Measurements from ENCODE around the gene ARHGEF9.

DNA sequence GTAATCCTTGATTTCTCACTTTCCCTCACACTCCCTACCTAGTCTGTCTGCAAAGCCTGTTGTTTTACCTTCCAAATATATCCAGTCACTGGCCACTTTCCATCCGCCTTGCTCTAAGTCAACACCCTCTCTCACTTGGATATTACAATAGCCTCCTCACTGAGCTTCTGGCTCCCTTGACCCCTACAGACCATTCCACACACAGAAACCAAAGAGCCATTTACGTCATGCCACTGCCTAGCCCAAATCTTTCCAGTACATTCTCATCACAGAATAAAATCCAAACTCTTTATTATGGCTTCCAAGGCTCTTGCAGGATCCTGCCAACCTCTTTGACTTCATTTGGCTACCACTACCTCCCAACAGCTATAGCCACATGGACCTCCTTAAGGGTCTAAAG, 25.7 kb upstream of the ARHGEF9 start:
- TF ChIP-seq, protein P1, sequence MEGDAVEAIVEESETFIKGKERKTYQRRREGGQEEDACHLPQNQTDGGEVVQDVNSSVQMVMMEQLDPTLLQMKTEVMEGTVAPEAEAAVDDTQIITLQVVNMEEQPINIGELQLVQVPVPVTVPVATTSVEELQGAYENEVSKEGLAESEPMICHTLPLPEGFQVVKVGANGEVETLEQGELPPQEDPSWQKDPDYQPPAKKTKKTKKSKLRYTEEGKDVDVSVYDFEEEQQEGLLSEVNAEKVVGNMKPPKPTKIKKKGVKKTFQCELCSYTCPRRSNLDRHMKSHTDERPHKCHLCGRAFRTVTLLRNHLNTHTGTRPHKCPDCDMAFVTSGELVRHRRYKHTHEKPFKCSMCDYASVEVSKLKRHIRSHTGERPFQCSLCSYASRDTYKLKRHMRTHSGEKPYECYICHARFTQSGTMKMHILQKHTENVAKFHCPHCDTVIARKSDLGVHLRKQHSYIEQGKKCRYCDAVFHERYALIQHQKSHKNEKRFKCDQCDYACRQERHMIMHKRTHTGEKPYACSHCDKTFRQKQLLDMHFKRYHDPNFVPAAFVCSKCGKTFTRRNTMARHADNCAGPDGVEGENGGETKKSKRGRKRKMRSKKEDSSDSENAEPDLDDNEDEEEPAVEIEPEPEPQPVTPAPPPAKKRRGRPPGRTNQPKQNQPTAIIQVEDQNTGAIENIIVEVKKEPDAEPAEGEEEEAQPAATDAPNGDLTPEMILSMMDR (conservative IDR thresholded peaks at IDR 0.05 in 1 of 2, IDR thresholded peaks at IDR 0.05 in 1 of 2; ENCODE audit: low read depth in 1 of 2, low read length in 2 of 2), result no peak
- TF ChIP-seq EZH2 (IDR thresholded peaks at IDR 0.05; ENCODE audit: low read length, missing control alignments), result no peak

All from fibroblast of lung (primary cell).